H9 (cell line): Measurements from ENCODE around the gene SELE. TPM values are rescaled to one million over a fixed set of nuclear protein-coding genes. Genes with fewer than 3 reads are reported as not detected.

ENCODE experiments used
- DNase-seq: peaks from one replicate; pipeline ENCODE4 v3.0.0-alpha.2; 2017
- H2AFZ ChIP-seq: one replicate; pipeline ENCODE4 v1.6.1; 2013; ENCODE audit warnings: mild to moderate bottlenecking, low read length, control low read depth, moderate library complexity
- H2AK5ac ChIP-seq: 2 replicates; pipeline ENCODE4 v1.6.1; 2013; ENCODE audit warnings: low read length, control low read depth, mixed read lengths; ENCODE audit not compliant: insufficient read length
- H2BK120ac ChIP-seq: one replicate; pipeline ENCODE4 v1.6.1; 2013; ENCODE audit warnings: low read depth, mild to moderate bottlenecking, low read length, control low read depth, inconsistent platforms; ENCODE audit not compliant: poor library complexity, severe bottlenecking
- H2BK12ac ChIP-seq: 2 replicates; pipeline ENCODE4 v1.6.1; 2013; ENCODE audit warnings: low read length, control low read depth, mixed read lengths, low read depth; ENCODE audit not compliant: insufficient read length
- H2BK15ac ChIP-seq: 2 replicates; pipeline ENCODE4 v1.6.1; 2013; ENCODE audit warnings: low read depth, low read length, control low read depth
- H2BK20ac ChIP-seq: one replicate; pipeline ENCODE4 v1.6.1; 2013; ENCODE audit warnings: low read depth, mild to moderate bottlenecking, low read length, control low read depth, inconsistent platforms; ENCODE audit not compliant: poor library complexity, severe bottlenecking
- H2BK5ac ChIP-seq: 2 replicates; pipeline ENCODE4 v1.6.1; 2013; ENCODE audit warnings: low read length, control low read depth, mixed read lengths; ENCODE audit not compliant: insufficient read length
- H3K14ac ChIP-seq: 2 replicates; pipeline ENCODE4 v1.6.1; 2013; ENCODE audit warnings: low read length, control low read depth; ENCODE audit not compliant: insufficient read depth
- H3K18ac ChIP-seq: 2 replicates; pipeline ENCODE4 v1.6.1; 2013; ENCODE audit warnings: low read depth, mild to moderate bottlenecking, mixed read lengths, low read length, control low read depth; ENCODE audit not compliant: insufficient read length
- H3K23ac ChIP-seq: 2 replicates; pipeline ENCODE4 v1.6.1; 2013; ENCODE audit warnings: low read length, control low read depth, mixed read lengths, low read depth; ENCODE audit not compliant: insufficient read length
- H3K23me2 ChIP-seq: 2 replicates; pipeline ENCODE4 v1.6.1; 2013; ENCODE audit warnings: low read depth, mild to moderate bottlenecking, mixed read lengths, low read length, control low read depth; ENCODE audit not compliant: insufficient read length, poor library complexity, severe bottlenecking
- H3K27ac ChIP-seq: 2 replicates; pipeline ENCODE4 v1.5.1; 2013; ENCODE audit warnings: low read length, control low read depth, mixed read lengths, low read depth; ENCODE audit not compliant: insufficient read length
- H3K27me3 ChIP-seq: 2 replicates; pipeline ENCODE4 v1.6.1; 2013; ENCODE audit warnings: low read length, control low read depth, inconsistent platforms; ENCODE audit not compliant: insufficient read depth
- H3K4ac ChIP-seq: 2 replicates; pipeline ENCODE4 v1.6.1; 2013; ENCODE audit warnings: low read depth, mild to moderate bottlenecking, control low read depth, inconsistent platforms, low read length, moderate library complexity
- H3K4me1 ChIP-seq: 2 replicates; pipeline ENCODE4 v1.6.1; 2013; ENCODE audit warnings: low read length, control low read depth, inconsistent platforms; ENCODE audit not compliant: insufficient read depth
- H3K4me2 ChIP-seq: 2 replicates; pipeline ENCODE4 v1.6.1; 2013; ENCODE audit warnings: low read length, control low read depth, mixed read lengths; ENCODE audit not compliant: insufficient read length, insufficient read depth
- H3K56ac ChIP-seq: 2 replicates; pipeline ENCODE4 v1.6.1; 2013; ENCODE audit warnings: low read depth, mild to moderate bottlenecking, mixed read lengths, low read length, control low read depth; ENCODE audit not compliant: insufficient read length
- H3K79me1 ChIP-seq: 2 replicates; pipeline ENCODE4 v1.6.1; 2013; ENCODE audit warnings: low read depth, mild to moderate bottlenecking, moderate library complexity, low read length, control low read depth, inconsistent platforms; ENCODE audit not compliant: insufficient read depth, poor library complexity, severe bottlenecking
- H3K79me2 ChIP-seq: 2 replicates; pipeline ENCODE4 v1.6.1; 2013; ENCODE audit warnings: low read length, control low read depth, inconsistent platforms; ENCODE audit not compliant: insufficient read depth
- H3K9ac ChIP-seq: 2 replicates; pipeline ENCODE4 v1.6.1; 2013; ENCODE audit warnings: low read length, control low read depth, mixed read lengths; ENCODE audit not compliant: insufficient read length; ENCODE audit errors: extremely low read depth
- H3K9me3 ChIP-seq: one replicate; pipeline ENCODE4 v1.6.1; 2013; ENCODE audit warnings: low read depth, low read length, inconsistent platforms; ENCODE audit not compliant: control insufficient read depth
- H3T11ph ChIP-seq: one replicate; pipeline ENCODE4 v1.6.1; 2013; ENCODE audit warnings: mild to moderate bottlenecking, low read length, control low read depth, inconsistent platforms
- H4K20me1 ChIP-seq: one replicate; pipeline ENCODE4 v1.6.1; 2013; ENCODE audit not compliant: control insufficient read depth, insufficient read length, insufficient read depth
- H4K5ac ChIP-seq: 2 replicates; pipeline ENCODE4 v1.6.1; 2013; ENCODE audit warnings: low read depth, mild to moderate bottlenecking, mixed read lengths, low read length, control low read depth; ENCODE audit not compliant: insufficient read length
- H4K8ac ChIP-seq: replicated peaks from 2 replicates; pipeline ENCODE4 v1.6.1; 2013; ENCODE audit warnings: low read length, control low read depth, mixed read lengths, low read depth; ENCODE audit not compliant: insufficient read length
- H4K91ac ChIP-seq: 2 replicates; pipeline ENCODE4 v1.6.1; 2013; ENCODE audit warnings: low read depth, mild to moderate bottlenecking, moderate library complexity, mixed read lengths, low read length, control low read depth; ENCODE audit not compliant: insufficient read length
- H3K27ac Mint-ChIP-seq, 3 experiments: 2 replicates in 2 of 3; 3 replicates in 1 of 3; pipeline ENCODE4 v1.8.0; 2020 to 2021; ENCODE audit warnings: mixed read lengths in 3 of 3, mild to moderate bottlenecking in 1 of 3, moderate library complexity in 1 of 3
- H3K27me3 Mint-ChIP-seq: 2 replicates; pipeline ENCODE4 v1.8.0; 2021; ENCODE audit warnings: low read depth, mild to moderate bottlenecking, moderate library complexity, mixed read lengths
- H3K36me3 Mint-ChIP-seq, 3 experiments: 2 replicates in 2 of 3; 3 replicates in 1 of 3; pipeline ENCODE4 v1.8.0; 2020 to 2021; ENCODE audit warnings: low read depth in 3 of 3, mixed read lengths in 3 of 3; ENCODE audit not compliant: insufficient read depth in 1 of 3
- H3K4me1 Mint-ChIP-seq, 2 experiments: 2 replicates each; pipeline ENCODE4 v1.8.0; 2020; ENCODE audit warnings: mixed read lengths in 2 of 2
- H3K4me3 Mint-ChIP-seq, 2 experiments: 2 replicates in 1 of 2; 3 replicates in 1 of 2; pipeline ENCODE4 v1.8.0; 2020 to 2021; ENCODE audit warnings: mild to moderate bottlenecking in 2 of 2, mixed read lengths in 2 of 2, moderate library complexity in 1 of 2
- H3K9me3 Mint-ChIP-seq, 2 experiments: 2 replicates in 1 of 2; 3 replicates in 1 of 2; pipeline ENCODE4 v1.8.0; 2020; ENCODE audit warnings: mild to moderate bottlenecking in 2 of 2, mixed read lengths in 2 of 2, moderate library complexity in 1 of 2
- WGBS: extraction: QIAGEN DNeasy Blood & Tissue Kit; methylation state at CpG from one replicate; pipeline ENCODE4 v1.1.7; 2013; ENCODE audit warnings: missing lambda C conversion rate, low lambda C conversion rate, mixed read lengths; ENCODE audit not compliant: insufficient read length; ENCODE audit errors: extremely low coverage; 5-methylcytosine and 5-hydroxymethylcytosine counted together
- total RNA-seq: library from RNA; stranded (reverse); gene quantifications from 2 replicates; pipeline ENCODE4 v1.2.1, GENCODE V29; 2021
- TF ChIP-seq, protein P1 (sequence below): fragments of 200-600 bp; sonication (generic); conservative IDR thresholded peaks from 3 replicates; pipeline ENCODE4 v1.8.0; 2021; ENCODE audit warnings: antibody characterized with exemption, mild to moderate bottlenecking

The SELE gene
- total RNA-seq, 1 experiment from 2014 or later, result not detected

DNA sequence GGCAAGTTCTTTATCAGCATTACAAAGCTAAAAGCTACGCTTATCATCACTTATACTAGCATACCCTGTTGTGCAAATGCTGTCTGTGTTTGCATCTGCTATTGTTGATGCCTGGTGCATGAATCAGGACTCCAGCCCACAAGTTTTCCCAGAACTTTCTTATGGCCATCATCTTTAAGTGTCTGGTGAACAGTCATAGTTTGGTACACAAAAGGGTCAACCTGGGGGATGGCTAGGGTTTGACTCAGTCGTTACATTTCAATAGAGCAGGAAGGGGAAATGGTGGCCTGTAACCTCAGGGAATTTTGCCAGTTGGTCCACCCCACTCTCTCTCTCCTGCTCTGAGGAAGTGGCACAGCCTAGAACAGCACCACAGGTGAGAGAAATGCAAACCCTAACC lies 57.9 kb downstream of the SELE start:
- H3K9me3 ChIP-seq, result no peaks in the 10 kb centered on the region
- H3K18ac ChIP-seq, result no peak overlapping the region
- H3K4ac ChIP-seq, result no peak overlapping the region
- Mint-ChIP-seq H3K4me1 (peaks cover 3 to 4% of the 10 kb centered on the region in 2 experiments; a peak in 3 of 4 replicates), H3K9me3 (no peaks in the 10 kb centered on the region; a peak in 1 of 5 replicates), H3K4me3 (no peak overlapping the region), H3K27me3 (peaks cover 33% of the 10 kb centered on the region), H3K27ac (no peak overlapping the region), H3K36me3 (no peaks in the 10 kb centered on the region)
- H3K79me2 ChIP-seq, result no peaks in the 10 kb centered on the region
- H4K5ac ChIP-seq, result no peak overlapping the region
- H3K23ac ChIP-seq, result no peak overlapping the region
- H3K9ac ChIP-seq, result no peak overlapping the region
- WGBS, result no CpG with 5 or more reads among the region's 2 CpGs
- TF ChIP-seq, protein P1, sequence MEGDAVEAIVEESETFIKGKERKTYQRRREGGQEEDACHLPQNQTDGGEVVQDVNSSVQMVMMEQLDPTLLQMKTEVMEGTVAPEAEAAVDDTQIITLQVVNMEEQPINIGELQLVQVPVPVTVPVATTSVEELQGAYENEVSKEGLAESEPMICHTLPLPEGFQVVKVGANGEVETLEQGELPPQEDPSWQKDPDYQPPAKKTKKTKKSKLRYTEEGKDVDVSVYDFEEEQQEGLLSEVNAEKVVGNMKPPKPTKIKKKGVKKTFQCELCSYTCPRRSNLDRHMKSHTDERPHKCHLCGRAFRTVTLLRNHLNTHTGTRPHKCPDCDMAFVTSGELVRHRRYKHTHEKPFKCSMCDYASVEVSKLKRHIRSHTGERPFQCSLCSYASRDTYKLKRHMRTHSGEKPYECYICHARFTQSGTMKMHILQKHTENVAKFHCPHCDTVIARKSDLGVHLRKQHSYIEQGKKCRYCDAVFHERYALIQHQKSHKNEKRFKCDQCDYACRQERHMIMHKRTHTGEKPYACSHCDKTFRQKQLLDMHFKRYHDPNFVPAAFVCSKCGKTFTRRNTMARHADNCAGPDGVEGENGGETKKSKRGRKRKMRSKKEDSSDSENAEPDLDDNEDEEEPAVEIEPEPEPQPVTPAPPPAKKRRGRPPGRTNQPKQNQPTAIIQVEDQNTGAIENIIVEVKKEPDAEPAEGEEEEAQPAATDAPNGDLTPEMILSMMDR, result no peak
- H2BK5ac ChIP-seq, result no peak overlapping the region
- H3K23me2 ChIP-seq, result no peaks in the 10 kb centered on the region
- no peak overlapping the region for H4K91ac ChIP-seq
- no peaks in the 10 kb centered on the region for H4K20me1 ChIP-seq
- peaks cover 5% of the 10 kb centered on the region; the same call in 1 of the 2 replicates for H3K4me1 ChIP-seq
- no peak overlapping the region for H2BK15ac ChIP-seq
- no peak overlapping the region for H3T11ph ChIP-seq
- H3K14ac ChIP-seq, result no peak overlapping the region
- no peak overlapping the region for H2BK120ac ChIP-seq
- H2BK20ac ChIP-seq, result no peak overlapping the region
- no peak for DNase-seq
- no peak overlapping the region for H2AFZ ChIP-seq
- peaks cover 13% of the 10 kb centered on the region for H3K27me3 ChIP-seq
- H4K8ac ChIP-seq, result no peak overlapping the region
- H3K79me1 ChIP-seq, result no peaks in the 10 kb centered on the region
- H3K56ac ChIP-seq, result no peak overlapping the region
- no peak overlapping the region for H3K4me2 ChIP-seq
- H2BK12ac ChIP-seq, result no peak overlapping the region
- no peak overlapping the region for H2AK5ac ChIP-seq
- no peak overlapping the region for H3K27ac ChIP-seq

Other genes with a start within 250 kb of the SELE start
- gene SLC19A2, start 248.1 kb downstream of the SELE start, total RNA-seq, result 12.4 and 12.8 TPM in 2 replicates
- 0.04 TPM in 2 replicates for gene F5, start 147.6 kb downstream of the SELE start, total RNA-seq
- not detected in 2 replicates for gene SELP, start 104.0 kb downstream of the SELE start, total RNA-seq
- not detected in 2 replicates for gene SELL, start 22.5 kb downstream of the SELE start, total RNA-seq
- 8.0 and 8.7 TPM in 2 replicates for gene METTL18, start 60.8 kb upstream of the SELE start, total RNA-seq
- 3.6 and 3.9 TPM in 2 replicates for gene SCYL3, start 159.8 kb upstream of the SELE start, total RNA-seq